ENCODE measurements around the gene STX19.

Gene STX19

GRCh38 chr3:94004301-94004910 lies 24.0 kb downstream of the STX19 start:
- Histone ChIP-seq H3K4me2 (ENCODE audit: low read length) (peak overlapping the region; percentile 57), H3K9me3 (ENCODE audit: control insufficient read depth, low read length) (no peaks in the 10 kb centered on the region), H3K9ac (no peak overlapping the region), H3K36me3 (ENCODE audit: control insufficient read depth, insufficient read depth, low read length) (no peaks in the 10 kb centered on the region), H3K4me3 (ENCODE audit: low read depth, low read length) (no peak overlapping the region), H2AFZ (no peak overlapping the region), H3K79me2 (no peaks in the 10 kb centered on the region), H3K4me1 (peaks cover 2% of the 10 kb centered on the region), H3K27ac (no peak overlapping the region), H3K27me3 (ENCODE audit: control insufficient read depth, insufficient read depth, low read length) (no peaks in the 10 kb centered on the region)
- TF ChIP-seq, protein P1, sequence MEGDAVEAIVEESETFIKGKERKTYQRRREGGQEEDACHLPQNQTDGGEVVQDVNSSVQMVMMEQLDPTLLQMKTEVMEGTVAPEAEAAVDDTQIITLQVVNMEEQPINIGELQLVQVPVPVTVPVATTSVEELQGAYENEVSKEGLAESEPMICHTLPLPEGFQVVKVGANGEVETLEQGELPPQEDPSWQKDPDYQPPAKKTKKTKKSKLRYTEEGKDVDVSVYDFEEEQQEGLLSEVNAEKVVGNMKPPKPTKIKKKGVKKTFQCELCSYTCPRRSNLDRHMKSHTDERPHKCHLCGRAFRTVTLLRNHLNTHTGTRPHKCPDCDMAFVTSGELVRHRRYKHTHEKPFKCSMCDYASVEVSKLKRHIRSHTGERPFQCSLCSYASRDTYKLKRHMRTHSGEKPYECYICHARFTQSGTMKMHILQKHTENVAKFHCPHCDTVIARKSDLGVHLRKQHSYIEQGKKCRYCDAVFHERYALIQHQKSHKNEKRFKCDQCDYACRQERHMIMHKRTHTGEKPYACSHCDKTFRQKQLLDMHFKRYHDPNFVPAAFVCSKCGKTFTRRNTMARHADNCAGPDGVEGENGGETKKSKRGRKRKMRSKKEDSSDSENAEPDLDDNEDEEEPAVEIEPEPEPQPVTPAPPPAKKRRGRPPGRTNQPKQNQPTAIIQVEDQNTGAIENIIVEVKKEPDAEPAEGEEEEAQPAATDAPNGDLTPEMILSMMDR (IDR thresholded peaks at IDR 0.05), result peak; percentile 80

- Histone ChIP-seq H3K79me2 (no peaks in the 10 kb centered on the region), H3K27ac (no peak overlapping the region), H3K9ac (no peak overlapping the region), H3K4me2 (ENCODE audit: low read length) (no peak overlapping the region), H3K9me3 (ENCODE audit: control insufficient read depth, low read length) (no peaks in the 10 kb centered on the region), H3K4me3 (ENCODE audit: low read depth, low read length) (no peak overlapping the region), H2AFZ (no peak overlapping the region), H3K27me3 (ENCODE audit: control insufficient read depth, insufficient read depth, low read length) (no peaks in the 10 kb centered on the region), H3K36me3 (ENCODE audit: control insufficient read depth, insufficient read depth, low read length) (no peaks in the 10 kb centered on the region), H3K4me1 (no peaks in the 10 kb centered on the region)
- TF ChIP-seq, protein P1 (IDR thresholded peaks at IDR 0.05), result no peak
Measured at GRCh38 chr3:94001827-94002495, 26.4 kb downstream of the STX19 start.

- Histone ChIP-seq H3K27ac (no peak overlapping the region), H3K9me3 (ENCODE audit: control insufficient read depth, low read length) (no peaks in the 10 kb centered on the region), H3K36me3 (ENCODE audit: control insufficient read depth, insufficient read depth, low read length) (no peaks in the 10 kb centered on the region), H3K9ac (no peak overlapping the region), H3K4me2 (ENCODE audit: low read length) (no peak overlapping the region), H3K4me1 (no peaks in the 10 kb centered on the region), H3K79me2 (no peaks in the 10 kb centered on the region), H3K4me3 (ENCODE audit: low read depth, low read length) (no peak overlapping the region), H2AFZ (no peak overlapping the region), H3K27me3 (ENCODE audit: control insufficient read depth, insufficient read depth, low read length) (no peaks in the 10 kb centered on the region)
- TF ChIP-seq, protein P1 (IDR thresholded peaks at IDR 0.05), result no peak
Measured at GRCh38 chr3:94001191-94001590, 27.2 kb downstream of the STX19 start.

DNA sequence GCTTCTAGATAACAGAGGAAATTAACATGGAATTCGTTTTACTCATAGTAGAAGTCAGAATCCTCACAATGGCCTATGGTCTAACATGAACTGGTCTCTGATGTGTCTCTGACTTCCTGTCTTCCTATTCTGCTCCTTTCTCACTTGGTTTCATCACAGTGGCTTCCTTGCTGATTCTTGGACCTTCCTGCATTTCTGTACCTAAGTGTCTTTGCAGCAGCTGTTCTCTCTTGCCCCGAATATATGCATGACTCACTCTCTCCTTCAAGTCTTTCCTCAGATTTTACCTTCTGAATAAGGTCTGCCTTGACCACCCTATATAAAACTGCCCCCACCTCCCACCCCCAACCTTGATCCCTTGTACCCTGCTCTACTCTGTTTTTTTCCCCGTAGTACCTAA lies 34.3 kb downstream of the STX19 start:
- Histone ChIP-seq H2AFZ (no peak overlapping the region), H3K4me2 (ENCODE audit: low read length) (no peak overlapping the region), H3K9ac (no peak overlapping the region), H3K36me3 (ENCODE audit: control insufficient read depth, insufficient read depth, low read length) (no peaks in the 10 kb centered on the region), H3K4me1 (no peaks in the 10 kb centered on the region), H3K27ac (no peak overlapping the region), H3K9me3 (ENCODE audit: control insufficient read depth, low read length) (no peaks in the 10 kb centered on the region), H3K27me3 (ENCODE audit: control insufficient read depth, insufficient read depth, low read length) (no peaks in the 10 kb centered on the region), H3K79me2 (peaks cover 14% of the 10 kb centered on the region), H3K4me3 (ENCODE audit: low read depth, low read length) (no peak overlapping the region)
- TF ChIP-seq, protein P1 (IDR thresholded peaks at IDR 0.05), result no peak

- no peaks in the 10 kb centered on the region for H3K27me3 ChIP-seq (ENCODE audit: control insufficient read depth, insufficient read depth, low read length)
- H3K9me3 ChIP-seq (ENCODE audit: control insufficient read depth, low read length), result no peaks in the 10 kb centered on the region
- peaks cover 3% of the 10 kb centered on the region for H3K4me1 ChIP-seq
- TF ChIP-seq, protein P1 (IDR thresholded peaks at IDR 0.05), result no peak
- H3K4me2 ChIP-seq (ENCODE audit: low read length), result no peak overlapping the region
- no peak overlapping the region for H2AFZ ChIP-seq
- H3K79me2 ChIP-seq, result peaks cover 14% of the 10 kb centered on the region
- no peaks in the 10 kb centered on the region for H3K36me3 ChIP-seq (ENCODE audit: control insufficient read depth, insufficient read depth, low read length)
- no peak overlapping the region for H3K9ac ChIP-seq
- H3K4me3 ChIP-seq (ENCODE audit: low read depth, low read length), result no peak overlapping the region
- H3K27ac ChIP-seq, result no peak overlapping the region
Measured at GRCh38 chr3:93992207-93992606, 36.2 kb downstream of the STX19 start.
